NCI-H524 (cell line): ENCODE data around the gene ADNP2.

Experiments
- DNase-seq, 2 experiments: peaks; one replicate each; lab custom pipeline; 2025; lab: John Stamatoyannopoulos, UW

ADNP2 gene

DNA sequence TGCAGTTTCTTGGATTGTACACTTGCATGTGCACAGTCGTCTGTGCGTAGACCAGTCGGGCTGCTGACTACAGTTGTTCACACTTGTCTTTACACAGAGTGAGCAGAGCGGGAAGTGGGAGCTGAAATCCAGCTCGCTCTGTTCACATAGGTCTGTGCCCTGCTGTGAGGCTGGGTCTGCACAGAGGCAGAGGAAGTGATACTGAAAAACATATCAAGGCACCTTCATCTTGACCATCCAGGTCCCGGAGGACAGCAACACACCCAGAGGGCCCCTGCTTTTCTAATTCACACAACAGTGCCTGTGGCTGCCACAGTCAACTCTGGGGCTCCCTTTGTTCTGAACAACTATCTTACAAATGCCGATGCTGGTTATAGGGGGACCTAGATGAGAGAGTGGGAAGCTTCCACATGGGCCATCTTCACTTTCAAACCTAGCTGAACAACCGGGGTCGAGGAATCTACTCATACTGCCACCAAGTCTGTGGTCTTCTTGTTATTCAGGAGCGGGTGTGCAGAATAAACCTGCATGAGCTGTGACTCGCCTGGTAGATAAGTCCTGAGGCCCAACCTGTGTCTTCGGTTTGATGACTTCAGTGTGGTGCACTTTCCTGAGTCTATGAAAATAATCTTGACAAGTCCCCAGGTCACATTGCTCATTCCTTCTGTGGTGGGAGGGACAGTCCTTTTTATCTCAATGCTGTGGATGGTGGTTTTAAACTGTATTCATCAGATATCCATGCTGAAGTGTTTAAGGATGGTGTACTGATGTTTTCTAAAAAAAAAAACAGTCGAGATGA lies 3.5 kb upstream of the ADNP2 start:
- no peak for DNase-seq

DNA sequence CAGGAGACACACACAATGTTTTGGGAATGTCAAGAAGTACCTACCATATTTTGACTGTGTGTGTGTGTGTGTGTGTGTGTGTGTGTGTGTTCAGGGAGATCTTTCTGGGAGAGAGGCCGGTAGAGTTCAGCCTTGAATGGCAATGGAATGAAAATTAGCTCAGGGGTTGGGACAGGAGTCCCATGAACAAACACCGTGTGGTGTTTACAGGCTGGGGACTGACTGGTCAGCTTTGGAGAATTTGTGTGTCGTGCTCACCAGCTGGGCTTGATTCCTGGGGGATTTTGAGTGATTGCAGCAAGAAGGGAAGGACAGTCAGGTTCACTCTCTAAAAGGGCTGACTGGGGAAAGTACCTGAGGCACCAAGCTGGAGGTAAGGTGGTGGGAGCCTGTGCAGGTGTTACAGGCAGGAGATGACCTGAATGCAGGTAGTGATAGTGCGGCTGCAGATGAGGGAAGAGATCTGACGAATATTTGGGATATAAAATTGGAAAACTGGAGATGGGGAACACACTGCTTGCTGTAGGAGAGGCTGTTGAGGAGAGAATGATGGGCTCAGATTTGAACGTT lies 2.5 kb upstream of the ADNP2 start:
- DNase-seq: no peak

DNA sequence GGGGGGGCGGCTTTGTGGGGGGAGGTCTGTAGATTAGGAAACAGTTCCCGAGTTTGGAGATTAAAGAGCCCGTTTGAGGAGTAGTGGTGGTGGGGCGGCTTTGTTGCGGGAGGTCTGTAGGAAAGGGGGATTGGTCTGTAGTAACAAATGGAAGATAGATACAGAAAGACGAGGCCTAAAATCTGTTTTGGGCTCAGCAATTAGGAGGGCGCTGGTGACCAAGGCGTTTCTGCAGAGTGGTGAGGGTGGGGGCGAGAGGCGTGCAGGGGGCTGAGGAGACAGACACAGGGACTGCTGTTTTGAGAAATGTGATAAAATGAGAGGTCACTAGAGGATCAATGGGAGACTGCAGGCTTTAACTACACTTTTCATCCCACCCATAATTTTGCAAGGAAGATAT lies 1.6 kb upstream of the ADNP2 start:
- DNase-seq: no peak

DNA sequence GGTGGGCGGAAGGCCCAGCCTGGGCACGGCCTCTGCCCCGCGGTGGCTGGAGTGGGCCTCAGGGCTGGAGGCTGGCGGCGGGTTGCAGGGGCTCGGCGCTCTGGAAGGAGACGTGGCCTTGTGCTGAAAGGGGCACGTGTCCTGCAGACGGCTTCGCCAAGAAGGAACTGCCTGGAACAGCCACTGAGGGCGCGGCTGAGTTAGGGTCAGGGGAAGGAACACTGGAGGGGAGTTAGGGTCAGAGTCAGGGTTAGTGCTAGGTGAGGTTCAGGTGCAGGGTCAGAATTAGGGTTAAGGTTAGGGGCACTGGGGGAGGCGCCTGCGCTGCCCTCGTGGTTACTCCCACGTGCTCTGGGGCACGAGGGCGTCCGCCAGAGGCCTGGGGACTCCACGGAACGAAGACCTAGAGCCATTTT lies 933 bp upstream of the ADNP2 start:
- no peak for DNase-seq

DNA sequence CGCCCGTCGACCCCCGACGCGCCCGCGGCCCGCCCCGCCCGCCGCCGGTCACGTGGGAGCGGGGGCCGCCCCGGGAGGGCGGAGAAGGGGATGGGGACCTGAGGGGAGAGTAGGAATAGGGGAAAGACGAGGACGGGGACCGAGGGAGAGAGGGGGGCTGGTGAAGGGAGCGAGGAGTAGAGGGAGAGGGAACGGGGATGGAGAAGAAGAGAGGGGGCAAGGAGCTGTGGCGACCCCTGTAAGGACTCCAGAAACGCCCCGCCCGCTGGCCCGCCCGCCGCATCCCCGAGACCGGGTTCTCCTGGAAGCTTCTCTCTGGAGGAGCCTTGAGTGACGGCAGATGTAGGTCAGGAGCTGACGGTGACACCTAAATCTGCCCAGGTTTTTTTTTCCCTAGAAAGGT lies 615 bp downstream of the ADNP2 start:
- DNase-seq: peak; percentile 19 to 39

DNA sequence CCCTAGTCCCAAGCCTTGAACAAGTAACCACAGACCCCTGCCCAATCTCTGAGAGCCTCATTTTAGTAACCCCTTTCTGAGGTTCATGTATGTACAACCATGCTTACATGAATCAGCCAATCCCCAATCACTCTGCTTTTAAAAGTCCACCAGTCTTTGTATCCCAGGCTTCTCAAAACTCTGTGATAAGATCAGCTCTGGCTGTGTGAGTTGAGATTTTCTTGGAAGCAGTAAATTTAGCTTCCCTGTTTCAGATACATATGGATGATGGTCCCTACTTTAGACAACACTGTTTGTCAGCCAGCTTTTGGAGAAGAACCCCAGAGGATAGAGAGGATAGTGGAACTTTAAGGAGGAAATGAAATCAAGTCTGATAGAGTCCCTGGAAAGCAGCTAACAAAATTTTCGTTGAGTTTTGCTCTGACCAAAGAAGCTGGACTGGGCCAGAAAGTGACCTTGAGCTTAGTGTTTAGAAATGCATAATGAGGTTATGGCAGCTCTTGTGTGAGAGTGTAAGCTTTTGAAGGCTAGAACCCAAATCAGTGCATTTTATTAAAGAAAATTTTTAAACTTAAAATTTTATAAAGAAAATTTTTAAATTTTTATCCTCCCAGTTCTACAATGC lies 3.7 kb downstream of the ADNP2 start:
- DNase-seq: no peak

DNA sequence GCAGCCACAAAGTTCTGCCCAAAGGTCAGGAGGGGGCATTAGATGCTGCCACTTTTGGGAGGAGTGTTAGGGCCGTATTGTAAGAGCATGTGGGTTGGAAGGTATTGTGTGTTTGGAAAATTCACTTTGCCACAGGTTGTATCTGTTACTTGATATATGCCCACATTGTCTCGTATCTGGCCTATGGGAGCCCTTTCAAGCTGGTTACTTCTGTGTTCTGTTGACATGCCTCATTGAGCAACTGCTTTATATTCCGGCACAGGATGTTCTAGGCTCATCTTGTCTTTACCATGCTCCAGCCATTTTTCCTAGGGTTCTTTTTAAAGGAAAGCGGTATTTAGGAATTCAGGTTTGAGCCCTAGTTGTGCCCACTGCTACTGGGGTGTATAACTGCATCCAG lies 6.0 kb downstream of the ADNP2 start:
- no peak for DNase-seq

DNA sequence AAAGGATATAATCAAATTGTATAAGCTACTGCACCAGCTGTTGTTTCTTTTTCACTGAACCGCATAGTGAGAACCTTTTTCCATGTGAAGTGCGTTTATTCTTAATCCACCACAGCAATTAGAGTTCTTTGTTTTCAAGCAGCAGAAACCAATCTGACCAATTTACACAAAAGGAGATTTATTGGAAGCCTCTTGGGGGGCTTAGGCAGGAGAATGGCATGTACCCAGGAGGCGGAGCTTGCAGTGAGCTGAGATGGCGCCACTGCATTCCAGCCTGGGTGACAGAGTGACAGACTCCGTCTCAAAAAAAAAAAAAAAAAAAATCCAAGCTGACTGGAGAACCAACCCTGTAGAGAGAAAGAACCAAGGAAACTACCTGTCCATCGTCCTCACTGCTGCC lies 10.0 kb downstream of the ADNP2 start:
- DNase-seq: no peak

DNA sequence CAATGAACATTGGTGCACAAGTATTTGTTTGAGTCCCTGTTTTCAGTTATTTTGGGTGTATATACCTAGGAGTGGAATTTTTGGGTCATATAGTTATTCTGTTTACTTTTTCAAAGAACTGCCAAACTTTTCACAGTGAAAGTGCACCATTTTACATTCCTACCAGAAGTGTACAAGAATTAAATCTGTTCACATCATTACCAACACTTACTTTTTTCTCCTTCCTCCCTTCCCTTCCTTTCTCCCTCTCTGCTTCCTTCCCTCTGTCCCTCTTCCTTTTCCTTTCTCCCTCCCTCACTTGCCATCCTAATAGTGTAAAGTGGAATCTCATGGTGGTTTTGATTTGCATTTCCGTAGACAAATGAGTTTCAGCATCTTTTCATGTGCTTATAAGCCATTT lies 11.9 kb downstream of the ADNP2 start:
- no peak for DNase-seq

DNA sequence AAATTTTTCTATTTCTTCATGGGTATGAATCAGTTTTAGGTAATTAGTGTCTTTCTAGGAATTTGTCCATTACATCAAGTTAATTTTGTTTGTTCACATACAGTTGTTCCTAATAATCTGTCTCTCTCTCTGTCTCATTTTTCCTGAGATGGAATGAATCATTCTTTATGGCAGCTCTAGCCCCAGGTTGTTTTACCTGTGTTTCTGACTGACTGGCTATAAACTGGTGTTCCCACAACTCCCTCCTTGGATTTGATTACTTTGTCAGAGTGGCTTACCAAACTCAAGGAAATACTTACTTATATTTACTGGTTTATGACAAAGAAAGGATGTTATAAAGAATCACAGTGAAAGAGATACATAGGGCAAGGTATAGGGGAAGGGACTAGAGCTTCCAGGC lies 15.1 kb downstream of the ADNP2 start:
- no peak for DNase-seq

DNA sequence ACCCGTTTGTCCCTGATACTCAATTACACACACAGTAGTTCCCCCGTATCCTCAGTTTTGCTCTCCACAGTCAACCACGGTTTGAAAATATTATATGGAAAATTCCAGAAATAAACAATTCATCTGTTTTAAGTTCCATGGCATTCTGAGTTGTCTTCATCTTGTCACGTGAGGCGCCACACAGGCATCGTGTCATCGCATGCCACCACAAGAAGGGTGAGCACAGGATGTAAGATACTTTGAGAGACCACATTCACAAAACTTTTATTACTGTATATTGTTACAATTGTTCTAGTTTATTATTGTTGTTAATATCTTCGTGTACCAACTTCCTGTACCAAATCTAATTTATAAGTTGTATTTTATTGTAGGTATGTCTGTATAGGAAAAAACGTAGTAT lies 17.7 kb downstream of the ADNP2 start:
- no peak for DNase-seq

DNA sequence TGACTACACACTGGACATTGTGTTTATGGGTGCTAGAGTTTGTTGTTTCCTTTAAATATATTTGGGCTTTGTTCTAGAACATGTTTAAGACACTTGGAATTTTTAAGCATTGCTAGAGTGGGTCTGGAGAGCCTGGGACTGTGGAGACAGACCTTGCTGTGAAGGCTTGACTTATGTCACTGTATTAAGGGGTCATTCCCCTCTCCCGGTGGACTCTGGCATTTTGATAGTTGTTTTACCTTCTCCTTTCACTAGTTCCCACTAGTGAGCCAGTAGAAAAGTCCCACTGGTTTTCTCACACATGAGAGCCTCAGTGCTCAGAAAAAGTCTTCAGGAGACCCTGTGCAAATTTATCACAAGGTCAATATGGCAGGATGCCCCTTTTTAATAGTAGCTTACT lies 18.6 kb downstream of the ADNP2 start:
- no peak for DNase-seq

DNA sequence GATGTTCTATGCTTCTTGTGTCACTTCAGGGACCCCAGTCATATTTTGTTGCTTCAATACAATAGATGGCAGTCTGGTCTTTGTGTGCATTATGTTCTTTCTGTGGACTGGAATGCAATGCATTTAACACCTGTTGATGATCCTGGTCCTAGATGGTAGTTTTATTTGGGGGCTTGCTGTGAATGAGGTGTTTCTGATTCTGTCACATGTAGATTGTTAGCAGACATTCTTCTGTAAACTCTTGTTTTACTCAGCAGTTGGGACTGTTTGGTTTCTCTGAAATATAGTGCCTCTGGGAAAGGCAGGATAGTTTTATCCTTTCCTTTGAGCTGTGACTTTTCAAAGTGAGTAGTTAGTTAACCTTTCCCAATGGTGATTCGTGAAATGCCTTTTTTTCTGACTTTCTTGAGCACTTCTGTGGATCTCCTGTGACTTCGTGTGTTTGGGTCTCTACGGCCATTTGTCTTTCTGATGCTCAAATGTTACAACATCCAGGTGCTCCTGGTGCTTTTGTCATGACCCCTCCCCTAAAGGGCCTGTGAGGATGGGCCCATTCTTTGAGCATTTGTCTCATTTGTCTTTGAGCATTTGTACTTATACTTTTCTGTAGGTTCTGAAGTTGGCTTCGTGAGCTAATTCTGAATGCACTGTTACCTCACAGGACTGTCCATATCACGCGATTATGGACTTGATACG lies 20.8 kb downstream of the ADNP2 start:
- DNase-seq: no peak

DNA sequence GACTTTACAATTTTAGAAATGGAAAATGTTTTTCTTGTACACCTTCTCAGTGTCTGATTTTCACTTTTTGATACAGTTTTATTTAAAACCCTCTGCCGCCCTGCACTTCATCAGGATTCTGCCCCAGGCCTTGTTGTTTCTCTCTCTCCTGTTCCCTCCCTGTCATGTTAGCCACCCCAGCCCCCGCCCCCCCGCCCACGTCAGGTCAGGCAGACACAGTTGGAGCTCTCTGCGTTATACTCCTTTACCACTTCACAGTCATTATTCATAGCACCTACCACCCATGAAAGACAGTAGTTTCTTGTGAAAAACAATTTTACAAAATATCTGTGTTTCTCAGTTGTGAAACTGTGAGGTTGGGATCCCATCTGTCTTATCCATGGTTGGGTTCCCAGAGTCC lies 21.5 kb downstream of the ADNP2 start:
- DNase-seq: no peak

DNA sequence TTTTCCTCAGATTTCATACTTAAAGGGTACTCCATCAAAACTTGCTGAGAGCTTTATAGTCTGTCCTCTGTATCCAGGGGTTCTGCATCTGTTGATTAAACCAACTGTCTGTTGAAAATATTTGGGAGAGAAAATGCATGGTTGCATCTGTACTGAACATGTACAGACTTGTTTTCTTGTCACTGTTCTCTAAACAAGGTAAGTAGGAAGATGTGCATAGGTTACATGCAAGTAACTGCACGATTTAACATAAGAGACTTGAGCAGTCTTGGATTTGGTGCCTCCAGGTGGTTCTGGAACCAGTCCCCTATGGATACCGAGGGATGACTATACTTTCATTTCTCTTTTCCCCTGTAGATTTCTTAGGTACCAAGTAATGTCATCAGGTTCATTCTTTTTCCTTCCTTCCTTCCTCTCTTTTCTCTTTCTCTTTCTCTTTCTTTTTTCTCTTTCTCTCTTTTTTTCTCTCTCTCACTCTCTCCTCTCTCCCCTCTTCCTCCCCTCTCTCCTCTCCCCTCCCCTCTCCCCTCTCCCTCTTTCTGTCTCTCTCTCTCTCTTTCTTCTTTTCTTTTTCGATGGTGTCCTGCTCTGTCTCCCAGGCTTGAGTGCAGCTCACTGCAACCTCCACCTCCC lies 23.2 kb downstream of the ADNP2 start:
- no peak for DNase-seq

DNA sequence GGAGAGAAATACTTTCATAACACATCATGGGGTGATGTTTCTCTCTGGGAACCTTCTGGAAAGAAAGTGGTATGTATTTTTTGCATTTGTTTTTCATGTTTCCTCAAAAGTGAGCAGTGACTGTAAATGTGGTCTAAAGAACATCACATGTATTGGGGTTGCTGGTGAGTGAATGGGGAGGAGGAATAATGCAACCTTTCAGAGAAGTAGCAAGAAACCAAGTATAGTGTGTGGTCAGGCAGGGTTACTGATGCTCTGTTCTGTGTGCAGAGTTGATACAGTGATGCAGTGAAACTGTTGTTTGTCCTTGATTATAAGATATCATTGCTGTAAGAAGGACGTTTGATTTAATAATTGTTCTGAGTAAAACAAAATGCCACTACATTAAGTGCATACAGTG lies 24.1 kb downstream of the ADNP2 start:
- no peak for DNase-seq

DNA sequence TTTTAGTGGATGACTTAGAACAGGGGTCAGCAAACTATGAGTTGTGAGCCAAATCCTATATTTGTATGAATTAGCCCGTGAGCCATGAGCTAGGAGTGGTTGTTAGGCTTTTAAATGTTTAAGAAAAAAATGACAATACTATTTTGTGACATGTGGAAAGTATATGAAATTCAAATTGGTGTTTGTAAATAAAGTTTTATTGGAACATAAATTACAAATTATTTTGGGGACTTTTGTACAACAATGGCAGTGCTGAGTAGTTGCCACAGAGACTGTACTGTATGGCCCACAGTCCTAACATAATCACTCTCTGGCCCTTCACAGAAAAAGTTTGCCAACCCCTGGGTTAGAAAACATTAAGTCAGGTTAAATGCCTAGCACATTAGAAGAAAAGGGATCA lies 26.1 kb downstream of the ADNP2 start:
- no peak for DNase-seq

DNA sequence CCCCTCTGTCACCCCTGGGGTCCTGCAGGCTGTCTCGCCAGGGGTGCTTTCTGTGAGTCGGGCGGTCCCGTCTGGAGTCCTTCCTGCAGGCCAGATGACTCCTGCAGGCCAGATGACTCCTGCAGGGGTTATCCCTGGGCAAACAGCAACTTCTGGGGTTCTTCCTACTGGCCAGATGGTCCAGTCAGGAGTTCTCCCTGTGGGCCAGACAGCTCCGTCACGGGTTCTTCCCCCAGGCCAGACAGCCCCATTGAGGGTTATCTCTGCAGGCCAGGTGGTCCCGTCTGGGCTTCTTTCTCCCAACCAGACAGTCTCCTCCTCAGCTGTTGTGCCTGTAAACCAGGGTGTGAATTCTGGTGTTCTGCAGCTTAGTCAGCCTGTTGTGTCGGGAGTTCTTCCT lies 27.6 kb downstream of the ADNP2 start:
- DNase-seq: peak in 1 of 2 experiments; percentile 39

DNA sequence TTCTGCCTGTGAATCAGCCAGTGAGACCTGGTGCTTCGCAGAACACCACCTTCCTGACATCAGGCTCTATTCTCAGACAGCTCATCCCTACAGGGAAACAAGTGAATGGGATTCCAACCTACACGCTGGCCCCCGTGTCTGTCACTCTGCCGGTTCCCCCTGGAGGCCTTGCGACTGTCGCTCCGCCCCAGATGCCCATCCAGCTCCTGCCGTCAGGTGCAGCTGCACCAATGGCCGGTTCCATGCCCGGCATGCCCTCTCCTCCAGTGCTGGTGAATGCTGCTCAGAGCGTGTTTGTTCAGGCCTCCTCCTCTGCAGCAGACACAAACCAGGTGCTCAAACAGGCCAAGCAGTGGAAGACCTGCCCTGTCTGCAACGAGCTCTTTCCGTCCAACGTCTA lies 28.1 kb downstream of the ADNP2 start:
- no peak for DNase-seq

DNA sequence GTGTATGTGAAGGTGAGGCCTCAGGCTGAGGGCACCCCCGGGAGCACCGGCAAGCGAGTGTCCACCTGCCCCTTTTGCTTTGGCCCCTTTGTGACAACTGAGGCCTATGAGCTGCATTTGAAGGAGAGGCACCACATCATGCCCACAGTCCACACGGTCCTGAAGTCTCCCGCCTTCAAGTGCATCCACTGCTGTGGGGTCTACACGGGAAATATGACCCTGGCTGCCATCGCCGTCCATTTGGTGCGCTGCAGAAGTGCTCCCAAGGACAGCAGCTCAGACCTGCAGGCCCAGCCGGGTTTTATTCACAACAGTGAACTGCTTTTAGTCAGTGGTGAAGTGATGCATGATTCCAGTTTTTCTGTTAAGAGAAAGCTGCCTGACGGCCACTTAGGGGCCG lies 28.9 kb downstream of the ADNP2 start:
- no peak for DNase-seq

DNA sequence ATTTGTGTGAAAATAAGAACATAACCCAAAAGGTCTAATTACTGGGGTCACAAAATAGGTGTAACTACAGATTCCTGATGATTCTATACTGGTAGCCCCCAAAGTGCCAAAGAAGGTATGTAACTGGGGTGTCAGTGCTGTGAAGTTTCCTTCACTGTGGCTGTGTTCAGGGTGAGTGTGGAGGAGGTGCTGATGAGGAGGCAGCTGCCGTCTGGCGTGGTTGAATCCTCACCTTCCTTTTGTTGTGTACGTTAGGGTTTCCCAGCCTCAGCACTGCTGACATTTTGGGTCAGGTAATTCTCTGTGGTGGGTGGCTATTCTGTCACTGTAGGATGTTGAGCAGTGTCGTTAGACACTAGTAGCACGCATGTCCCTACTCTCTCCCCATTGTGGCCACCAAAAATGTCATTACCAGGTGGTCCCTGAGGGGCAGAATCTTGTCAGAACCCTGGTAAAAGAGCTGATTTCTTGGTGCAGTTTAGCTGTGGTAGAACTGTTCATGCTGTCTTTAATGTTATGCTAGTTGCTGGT lies 31.5 kb downstream of the ADNP2 start:
- DNase-seq: no peak

DNA sequence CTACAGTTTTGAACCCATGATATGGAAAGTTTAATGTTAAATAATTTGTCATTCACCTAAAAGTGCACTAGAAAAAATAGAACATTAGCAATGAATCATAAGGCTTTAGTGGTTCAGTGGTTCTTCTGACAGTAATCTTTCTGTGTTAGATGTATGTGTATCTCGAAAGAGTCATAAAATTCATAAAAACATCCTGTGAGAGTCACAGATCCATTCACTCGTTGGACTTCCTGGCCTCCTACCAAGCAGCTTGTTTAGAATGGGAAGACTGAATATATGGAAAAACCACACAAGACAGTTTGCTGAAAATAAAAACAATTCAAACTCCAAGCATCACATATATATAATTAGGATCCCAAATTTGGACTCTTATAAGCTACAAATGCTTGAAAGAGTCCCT lies 34.8 kb downstream of the ADNP2 start:
- no peak for DNase-seq
